ENCODE data around the gene MED17.
"Not testable (repeated sequence)": the region's sequence is repeated elsewhere in the genome, so short reads cannot be mapped to it uniquely, and the experiment has no call there.

MED17 gene

GRCh38 chr11:93773045-93773477, 11.0 kb upstream of the MED17 start:
- Mint-ChIP-seq H3K9me3 (no peaks in the 10 kb centered on the region), H3K36me3 (no peaks in the 10 kb centered on the region), H3K27ac (no peak overlapping the region), H3K4me3 (no peak overlapping the region), H3K4me1 (no peaks in the 10 kb centered on the region)
- DNase-seq (ENCODE audit: low spot score in 2 of 2) (no peak), ATAC-seq (no peak)

- no peaks in the 10 kb centered on the region for H3K9me3 Mint-ChIP-seq
- H3K36me3 Mint-ChIP-seq: no peaks in the 10 kb centered on the region
- ATAC-seq: no peak
- no peak for DNase-seq (ENCODE audit: low spot score in 2 of 2)
- no peaks in the 10 kb centered on the region for H3K4me1 Mint-ChIP-seq
- H3K4me3 Mint-ChIP-seq: no peak overlapping the region
- H3K27ac Mint-ChIP-seq: no peak overlapping the region
Observed at GRCh38 chr11:93773601-93774200, 10.4 kb upstream of the MED17 start.

- DNase-seq (ENCODE audit: low spot score in 2 of 2); H3K9me3 Mint-ChIP-seq; H3K4me3 Mint-ChIP-seq: not testable (repeated sequence)
Observed at GRCh38 chr11:93774560-93774959, 9.5 kb upstream of the MED17 start.

GRCh38 chr11:93775289-93775688, 8.8 kb upstream of the MED17 start:
- no peak for DNase-seq (ENCODE audit: low spot score in 2 of 2)
- peak; percentile 46 for ATAC-seq
- Mint-ChIP-seq H3K9me3 (no peaks in the 10 kb centered on the region), H3K4me3 (no peak overlapping the region), H3K36me3 (no peaks in the 10 kb centered on the region), H3K4me1 (no peaks in the 10 kb centered on the region), H3K27ac (no peak overlapping the region)

More at GRCh38 chr11:93774560-93774959, 9.5 kb upstream of the MED17 start:
- not testable (repeated sequence) for H3K36me3 Mint-ChIP-seq, ATAC-seq, H3K4me1 Mint-ChIP-seq, H3K27ac Mint-ChIP-seq

GRCh38 chr11:93783362-93783761, 720 bp upstream of the MED17 start:
- H3K27ac Mint-ChIP-seq: peak overlapping the region; percentile 91
- DNase-seq (ENCODE audit: low spot score in 2 of 2) (no peak), ATAC-seq (no peak)
- H3K36me3 Mint-ChIP-seq: peaks cover 44% of the 10 kb centered on the region
- peaks cover 46% of the 10 kb centered on the region for H3K4me1 Mint-ChIP-seq
- no peaks in the 10 kb centered on the region for H3K9me3 Mint-ChIP-seq
- peak overlapping the region; percentile 92 for H3K4me3 Mint-ChIP-seq

GRCh38 chr11:93783765-93784144, 327 bp upstream of the MED17 start:
- DNase-seq (ENCODE audit: low spot score in 2 of 2) (no peak), ATAC-seq (peak; percentile 50)
- peaks cover 46% of the 10 kb centered on the region for H3K4me1 Mint-ChIP-seq
- no peaks in the 10 kb centered on the region for H3K9me3 Mint-ChIP-seq
- peak overlapping the region; percentile 91 for H3K27ac Mint-ChIP-seq
- peak overlapping the region; percentile 92 for H3K4me3 Mint-ChIP-seq
- peaks cover 48% of the 10 kb centered on the region for H3K36me3 Mint-ChIP-seq

GRCh38 chr11:93784935-93785360, 866 bp downstream of the MED17 start:
- peaks cover 60% of the 10 kb centered on the region for H3K36me3 Mint-ChIP-seq
- DNase-seq (ENCODE audit: low spot score in 2 of 2): peak in 1 of 2 donors; percentile 81
- H3K4me3 Mint-ChIP-seq: peak overlapping the region; percentile 92
- peak; percentile 58 for ATAC-seq
- H3K9me3 Mint-ChIP-seq: no peaks in the 10 kb centered on the region
- H3K27ac Mint-ChIP-seq: peak overlapping the region; percentile 91
- H3K4me1 Mint-ChIP-seq: peaks cover 46% of the 10 kb centered on the region

GRCh38 chr11:93791493-93791892, 7.4 kb downstream of the MED17 start:
- Mint-ChIP-seq H3K4me3 (no peak overlapping the region), H3K9me3 (no peaks in the 10 kb centered on the region), H3K4me1 (peaks cover 15% of the 10 kb centered on the region), H3K27ac (peak overlapping the region; percentile 63), H3K36me3 (peaks cover 100% of the 10 kb centered on the region)
- no peak for DNase-seq (ENCODE audit: low spot score in 2 of 2)
- no peak for ATAC-seq

GRCh38 chr11:93796441-93797231, 12.6 kb downstream of the MED17 start:
- no peak overlapping the region for H3K4me3 Mint-ChIP-seq
- H3K9me3 Mint-ChIP-seq: no peaks in the 10 kb centered on the region
- no peaks in the 10 kb centered on the region for H3K4me1 Mint-ChIP-seq
- H3K36me3 Mint-ChIP-seq: peaks cover 100% of the 10 kb centered on the region
- DNase-seq (ENCODE audit: low spot score in 2 of 2) (no peak), ATAC-seq (no peak)
- no peak overlapping the region for H3K27ac Mint-ChIP-seq

- H3K9me3 Mint-ChIP-seq: no peaks in the 10 kb centered on the region
- peaks cover 99% of the 10 kb centered on the region for H3K36me3 Mint-ChIP-seq
- no peaks in the 10 kb centered on the region for H3K4me1 Mint-ChIP-seq
- ATAC-seq (no peak), DNase-seq (ENCODE audit: low spot score in 2 of 2) (no peak)
- no peak overlapping the region for H3K27ac Mint-ChIP-seq
- H3K4me3 Mint-ChIP-seq: no peak overlapping the region
Observed at GRCh38 chr11:93801366-93801765, 17.3 kb downstream of the MED17 start.

GRCh38 chr11:93804879-93805278, 20.8 kb downstream of the MED17 start:
- peaks cover 99% of the 10 kb centered on the region for H3K36me3 Mint-ChIP-seq
- no peak for ATAC-seq
- no peaks in the 10 kb centered on the region for H3K4me1 Mint-ChIP-seq
- no peak overlapping the region for H3K27ac Mint-ChIP-seq
- no peak overlapping the region for H3K4me3 Mint-ChIP-seq
- no peaks in the 10 kb centered on the region for H3K9me3 Mint-ChIP-seq
- no peak for DNase-seq (ENCODE audit: low spot score in 2 of 2)

GRCh38 chr11:93807980-93808379, 23.9 kb downstream of the MED17 start:
- no peak overlapping the region for H3K27ac Mint-ChIP-seq
- H3K9me3 Mint-ChIP-seq: no peaks in the 10 kb centered on the region

GRCh38 chr11:93813974-93814373, 29.9 kb downstream of the MED17 start:
- Mint-ChIP-seq H3K36me3 (peaks cover 64% of the 10 kb centered on the region), H3K4me3 (no peak overlapping the region), H3K4me1 (no peaks in the 10 kb centered on the region), H3K9me3 (no peaks in the 10 kb centered on the region), H3K27ac (no peak overlapping the region)
- no peak for DNase-seq (ENCODE audit: low spot score in 2 of 2)
- ATAC-seq: no peak

More at GRCh38 chr11:93807980-93808379, 23.9 kb downstream of the MED17 start:
- Mint-ChIP-seq H3K4me1 (no peaks in the 10 kb centered on the region), H3K4me3 (no peak overlapping the region), H3K36me3 (peaks cover 99% of the 10 kb centered on the region)
- ATAC-seq (no peak), DNase-seq (ENCODE audit: low spot score in 2 of 2) (no peak)

GRCh38 chr11:93814966-93815633, 31.0 kb downstream of the MED17 start:
- H3K9me3 Mint-ChIP-seq: no peaks in the 10 kb centered on the region
- H3K36me3 Mint-ChIP-seq: peaks cover 53% of the 10 kb centered on the region
- H3K27ac Mint-ChIP-seq: no peak overlapping the region
- no peaks in the 10 kb centered on the region for H3K4me1 Mint-ChIP-seq
- no peak for DNase-seq (ENCODE audit: low spot score in 2 of 2)
- H3K4me3 Mint-ChIP-seq: no peak overlapping the region
- ATAC-seq: no peak

- Mint-ChIP-seq H3K9me3 (no peaks in the 10 kb centered on the region), H3K36me3 (peaks cover 27% of the 10 kb centered on the region), H3K4me3 (no peak overlapping the region), H3K27ac (no peak overlapping the region), H3K4me1 (no peaks in the 10 kb centered on the region)
- DNase-seq (ENCODE audit: low spot score in 2 of 2) (no peak), ATAC-seq (no peak)
Observed at GRCh38 chr11:93817426-93818348, 33.6 kb downstream of the MED17 start.
